HG02981 (cell line): ENCODE measurements around the gene HIP1R.

Experiments used
- ATAC-seq: cut with Tn5 transposase; IDR thresholded peaks from one replicate; pipeline ENCODE4 v1.9.1; 2021; ENCODE audit warnings: mild to moderate bottlenecking, moderate library complexity; ENCODE audit not compliant: unreplicated experiment

The HIP1R gene

DNA sequence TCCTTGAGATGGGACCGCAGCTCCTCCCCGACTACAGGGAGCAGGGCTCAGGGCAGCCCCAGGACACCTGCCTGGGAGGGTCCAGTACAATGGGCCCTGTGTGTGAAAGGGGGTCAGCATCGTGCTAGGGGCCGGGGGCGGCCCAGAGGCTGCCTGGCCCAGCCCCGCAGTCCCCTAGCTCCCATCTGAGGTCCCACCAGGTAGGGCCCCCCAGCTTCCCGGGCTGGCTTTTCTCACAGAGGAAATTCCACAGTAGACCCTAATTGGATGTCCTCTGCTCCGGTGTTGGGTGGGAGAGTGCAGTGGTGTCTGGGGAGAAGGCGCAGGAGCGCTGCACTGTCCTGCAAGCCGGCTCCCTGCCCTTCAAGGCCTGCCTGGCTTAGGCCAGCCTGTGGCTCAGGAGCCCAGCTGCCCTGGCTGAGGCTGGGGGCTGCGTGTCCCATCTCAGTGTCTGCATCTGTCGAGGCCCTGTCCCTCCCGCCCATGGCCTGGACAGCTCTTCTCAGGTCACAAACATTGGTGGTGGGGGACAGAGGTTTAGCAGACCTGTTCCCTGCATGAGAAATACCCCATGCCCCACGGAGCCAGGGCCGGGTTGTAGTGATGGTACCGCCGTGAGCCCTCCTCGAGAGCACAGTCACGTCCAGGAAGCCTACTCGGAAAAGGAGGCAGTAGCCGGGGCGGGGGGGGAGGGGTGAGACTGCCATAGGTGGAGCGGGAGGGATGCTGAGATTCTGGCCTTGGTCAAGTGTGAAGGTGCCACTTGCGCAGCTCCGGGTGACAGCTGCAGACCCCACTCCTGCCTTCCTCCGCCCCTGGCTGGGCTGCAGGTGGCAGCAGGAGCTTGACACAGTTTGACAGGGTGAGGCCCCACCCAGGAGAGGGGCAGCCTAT lies 11.6 kb downstream of the HIP1R start:
- no peak for ATAC-seq

- ATAC-seq: no peak
Observed at GRCh38 chr12:122847516-122847836, 12.2 kb downstream of the HIP1R start.

DNA sequence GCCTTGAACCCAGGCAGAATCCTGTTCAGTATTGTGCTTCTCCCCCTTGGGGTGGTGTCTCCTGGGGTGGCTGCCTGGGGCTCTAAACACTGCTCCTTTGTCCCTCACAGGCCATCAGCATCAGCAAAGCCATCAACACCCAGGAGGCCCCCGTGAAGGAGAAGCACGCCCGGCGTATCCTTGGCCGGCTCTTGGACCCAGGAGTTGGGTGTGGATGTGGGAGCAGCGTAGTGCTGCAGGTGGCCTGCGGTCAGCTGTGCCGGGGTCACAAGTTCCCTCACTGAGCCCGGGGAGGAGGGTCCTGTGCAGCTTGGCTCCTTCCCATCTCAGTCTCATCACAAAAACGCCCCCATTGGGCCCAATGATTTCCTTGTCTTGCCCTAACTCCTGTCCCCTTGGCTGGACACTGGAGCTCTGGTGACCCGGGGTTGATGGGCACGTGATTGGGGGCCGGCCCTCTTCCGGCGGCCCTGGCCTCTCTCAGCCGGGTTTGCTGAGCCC lies 12.7 kb downstream of the HIP1R start:
- ATAC-seq: no peak

DNA sequence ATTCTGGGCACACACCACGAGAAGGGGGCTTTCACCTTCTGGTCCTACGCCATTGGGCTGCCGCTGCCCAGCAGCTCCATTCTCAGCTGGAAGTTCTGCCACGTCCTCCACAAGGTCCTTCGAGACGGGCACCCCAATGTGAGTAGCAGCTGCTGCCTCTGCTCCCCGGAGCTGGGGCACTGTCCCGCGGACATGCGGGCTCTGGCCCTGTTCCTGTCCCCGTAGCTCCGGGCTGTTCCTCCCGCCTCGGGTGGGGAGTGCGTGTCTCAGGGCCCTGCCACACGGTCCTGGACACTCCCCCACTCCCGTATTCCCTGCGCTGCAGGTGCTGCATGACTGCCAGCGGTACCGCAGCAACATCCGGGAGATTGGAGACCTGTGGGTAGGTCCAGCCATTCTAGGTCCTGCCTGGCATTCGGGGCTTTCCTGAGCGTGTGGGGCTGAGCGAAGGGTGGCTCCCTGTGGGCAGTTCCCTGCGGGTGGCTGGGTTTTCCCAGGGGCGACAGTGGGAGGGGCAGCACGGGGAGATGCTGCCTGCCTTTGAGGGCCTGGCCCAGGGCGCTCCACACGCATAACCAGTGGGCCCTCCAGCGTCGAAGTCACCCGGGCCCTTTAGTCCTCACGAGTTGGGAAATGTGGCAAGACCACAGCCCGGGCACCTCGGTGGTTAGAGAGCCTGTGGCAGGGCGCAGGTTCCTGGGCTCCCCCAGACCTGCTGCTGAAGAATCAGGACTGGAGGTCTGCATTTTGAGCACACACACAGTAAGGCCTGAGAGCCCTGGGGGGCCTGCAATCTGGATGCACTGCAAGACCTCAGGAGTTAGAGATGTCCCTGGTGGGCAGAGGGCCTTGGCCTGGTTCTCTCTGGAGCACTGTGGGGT lies 13.5 kb downstream of the HIP1R start:
- no peak for ATAC-seq

DNA sequence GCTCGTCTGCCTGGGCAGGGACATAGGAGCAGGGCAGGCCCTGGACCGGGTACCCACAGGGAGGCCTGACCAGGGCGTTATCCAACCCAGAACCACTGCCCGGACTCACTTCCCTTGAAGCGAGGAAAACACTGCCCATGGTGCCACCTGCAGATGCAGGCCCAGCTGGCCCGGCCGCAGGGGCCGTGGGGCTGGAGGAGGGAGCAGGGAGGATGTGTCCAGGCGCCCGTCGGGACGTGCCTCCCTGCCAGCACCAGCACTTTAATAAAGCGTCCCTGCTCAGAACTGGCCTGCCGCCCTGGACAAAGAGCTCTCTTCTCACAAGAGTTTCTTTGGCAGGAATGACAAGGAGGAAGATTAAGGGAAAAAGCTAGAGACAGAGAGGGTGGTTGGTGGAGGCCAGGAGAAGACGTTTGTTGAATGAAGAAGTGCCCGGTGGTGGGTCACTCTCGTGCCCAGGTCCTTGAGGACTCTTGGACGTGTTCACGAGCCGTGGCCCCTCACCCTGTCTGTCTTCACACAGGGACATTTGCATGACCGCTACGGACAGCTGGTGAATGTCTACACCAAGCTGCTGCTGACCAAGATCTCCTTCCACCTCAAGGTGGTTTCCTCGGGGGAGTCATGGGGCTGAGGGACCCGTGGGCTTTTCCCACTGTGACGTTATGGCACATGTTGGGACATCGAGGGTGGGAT lies 14.2 kb downstream of the HIP1R start:
- no peak for ATAC-seq

DNA sequence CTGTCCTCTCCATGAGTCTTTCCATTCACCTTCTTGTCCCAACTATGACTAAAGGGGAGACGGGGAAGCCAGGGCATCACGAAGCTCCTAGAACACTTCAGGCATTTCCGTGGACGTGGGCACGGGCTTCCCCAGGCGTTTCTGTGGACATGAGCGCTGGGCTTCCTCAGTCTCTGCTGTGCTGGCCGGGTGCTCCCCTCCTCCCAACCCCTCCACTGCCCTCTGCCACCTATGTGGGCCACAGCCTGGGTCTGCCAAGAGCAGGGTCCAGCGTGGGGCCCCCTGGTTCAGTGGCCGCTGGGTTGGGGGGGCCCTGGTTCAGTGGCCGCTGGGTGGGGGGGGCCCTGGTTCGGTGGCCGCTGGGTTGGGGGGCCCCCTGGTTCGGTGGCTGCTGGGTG lies 14.8 kb downstream of the HIP1R start:
- no peak for ATAC-seq

DNA sequence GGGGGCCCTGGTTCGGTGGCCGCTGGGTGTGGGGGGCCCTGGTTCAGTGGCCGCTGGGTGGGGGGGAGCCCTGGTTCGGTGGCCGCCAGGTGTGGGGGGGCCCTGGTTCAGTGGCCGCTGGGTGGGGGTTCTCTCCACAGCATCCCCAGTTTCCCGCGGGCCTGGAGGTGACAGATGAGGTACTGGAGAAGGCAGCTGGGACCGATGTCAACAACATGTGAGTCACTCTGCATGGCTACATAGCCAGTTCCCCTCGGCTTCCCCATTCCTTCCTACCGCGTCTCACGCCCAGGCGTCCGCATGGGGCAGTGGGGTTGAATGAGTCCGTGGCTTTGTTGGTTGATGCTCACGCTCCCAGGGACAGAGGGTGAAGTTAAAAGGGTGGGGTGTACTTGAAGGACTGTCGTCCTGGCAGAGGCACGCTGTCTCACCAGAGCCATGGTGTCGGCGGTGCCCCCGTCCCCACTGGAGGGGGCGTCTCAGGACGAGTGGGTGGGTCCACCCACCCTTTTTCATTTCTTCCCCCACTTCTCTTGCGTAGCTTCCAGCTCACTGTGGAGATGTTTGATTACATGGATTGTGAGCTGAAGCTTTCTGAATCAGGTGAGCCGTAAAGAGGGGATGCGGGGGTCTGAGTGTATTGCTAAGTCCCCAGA lies 15.6 kb downstream of the HIP1R start:
- ATAC-seq: no peak

GRCh38 chr12:122851820-122852219 lies 16.6 kb downstream of the HIP1R start:
- ATAC-seq: no peak

DNA sequence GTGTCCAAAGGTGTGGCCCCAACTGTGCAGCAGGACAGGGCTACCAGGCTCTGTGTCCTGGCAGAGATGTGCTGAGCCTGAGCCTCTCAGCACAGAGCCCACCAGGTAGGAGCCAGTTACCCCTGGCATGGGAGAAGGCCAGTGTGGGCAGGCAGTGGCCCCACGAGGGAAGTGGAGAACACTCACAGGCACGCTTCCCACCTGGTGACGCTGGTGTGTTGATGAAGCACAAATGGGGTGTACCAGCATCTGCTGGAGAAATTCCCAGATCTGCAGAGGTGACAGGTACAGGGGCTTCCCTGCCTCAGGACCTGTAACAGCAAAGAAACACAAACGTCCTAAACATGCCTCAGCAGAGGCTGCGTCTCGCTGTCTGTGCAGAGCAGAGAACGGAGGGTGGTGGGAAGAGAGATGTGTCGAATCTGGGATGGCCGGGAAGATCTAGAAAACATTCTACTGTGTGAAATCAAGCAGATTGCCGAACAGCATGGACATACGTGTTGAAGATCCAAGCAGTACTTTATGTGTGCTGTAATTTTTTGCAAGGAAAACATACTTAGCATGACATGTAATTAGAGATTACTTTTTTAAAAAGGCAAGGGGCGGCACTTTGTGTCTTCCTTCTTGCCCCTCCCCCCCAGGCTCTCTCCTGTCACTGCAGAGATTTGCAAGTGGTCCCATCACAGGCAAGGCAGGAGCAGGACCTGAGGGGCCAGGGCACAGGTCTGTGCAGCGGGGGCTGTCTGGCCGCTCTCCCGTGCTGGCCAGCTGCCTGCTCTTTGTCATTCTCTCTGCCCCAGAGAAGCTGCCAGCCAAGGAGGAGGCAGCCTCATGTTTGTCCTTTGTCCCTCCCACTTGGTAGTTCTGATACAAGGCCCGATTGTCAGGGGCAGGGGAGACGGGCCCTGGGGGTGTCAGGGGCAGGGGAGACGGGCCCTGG lies 17.3 kb downstream of the HIP1R start:
- ATAC-seq: no peak

DNA sequence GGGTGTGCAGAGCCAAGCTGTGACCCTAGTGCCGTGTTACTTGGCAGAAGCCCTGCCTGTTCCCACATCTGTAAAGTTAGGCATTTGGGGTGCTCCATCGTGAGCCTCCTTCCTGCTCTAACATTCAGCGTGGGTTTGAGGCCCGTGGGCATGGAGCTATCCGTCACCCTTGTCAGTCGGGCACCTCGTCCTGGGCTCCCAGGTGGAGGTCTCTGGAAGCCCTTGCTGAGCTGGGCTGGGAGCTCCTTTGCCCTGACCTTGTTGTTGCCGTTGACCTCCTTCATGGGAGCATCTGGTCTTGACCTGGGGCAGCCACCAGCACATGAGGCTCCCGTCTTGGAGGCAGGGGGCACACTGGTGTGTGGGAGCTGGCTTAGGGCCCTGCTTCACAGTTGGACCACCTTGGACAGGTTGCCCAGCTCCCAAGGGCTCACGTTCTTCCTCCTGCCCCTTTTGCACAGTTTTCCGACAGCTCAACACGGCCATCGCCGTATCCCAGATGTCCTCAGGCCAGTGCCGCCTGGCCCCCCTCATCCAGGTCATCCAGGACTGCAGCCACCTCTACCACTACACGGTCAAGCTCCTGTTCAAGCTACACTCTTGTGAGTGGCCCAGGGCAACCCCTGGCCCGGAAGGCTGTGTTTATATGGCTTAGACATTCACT lies 18.5 kb downstream of the HIP1R start:
- ATAC-seq: no peak

DNA sequence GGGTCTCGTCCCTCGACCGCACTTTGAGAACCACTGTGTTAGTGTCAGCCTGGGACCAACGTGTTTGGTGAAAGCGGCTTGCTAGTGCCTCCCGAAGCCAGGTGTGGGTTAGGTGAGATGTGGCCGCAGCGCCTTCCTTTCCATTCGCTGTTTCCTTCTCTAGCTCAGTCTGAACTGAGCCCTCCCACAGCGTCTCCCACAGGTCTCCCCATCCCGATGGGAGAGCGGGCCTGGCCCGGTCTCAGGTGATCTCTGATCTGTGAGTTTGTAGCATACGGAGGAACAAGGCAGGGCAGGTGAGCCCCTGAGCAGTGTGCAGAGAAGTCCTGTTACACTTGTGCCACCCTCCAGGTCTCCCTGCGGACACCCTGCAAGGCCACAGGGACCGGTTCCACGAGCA lies 19.3 kb downstream of the HIP1R start:
- no peak for ATAC-seq

GRCh38 chr12:122855071-122855829 lies 20.0 kb downstream of the HIP1R start:
- no peak for ATAC-seq

DNA sequence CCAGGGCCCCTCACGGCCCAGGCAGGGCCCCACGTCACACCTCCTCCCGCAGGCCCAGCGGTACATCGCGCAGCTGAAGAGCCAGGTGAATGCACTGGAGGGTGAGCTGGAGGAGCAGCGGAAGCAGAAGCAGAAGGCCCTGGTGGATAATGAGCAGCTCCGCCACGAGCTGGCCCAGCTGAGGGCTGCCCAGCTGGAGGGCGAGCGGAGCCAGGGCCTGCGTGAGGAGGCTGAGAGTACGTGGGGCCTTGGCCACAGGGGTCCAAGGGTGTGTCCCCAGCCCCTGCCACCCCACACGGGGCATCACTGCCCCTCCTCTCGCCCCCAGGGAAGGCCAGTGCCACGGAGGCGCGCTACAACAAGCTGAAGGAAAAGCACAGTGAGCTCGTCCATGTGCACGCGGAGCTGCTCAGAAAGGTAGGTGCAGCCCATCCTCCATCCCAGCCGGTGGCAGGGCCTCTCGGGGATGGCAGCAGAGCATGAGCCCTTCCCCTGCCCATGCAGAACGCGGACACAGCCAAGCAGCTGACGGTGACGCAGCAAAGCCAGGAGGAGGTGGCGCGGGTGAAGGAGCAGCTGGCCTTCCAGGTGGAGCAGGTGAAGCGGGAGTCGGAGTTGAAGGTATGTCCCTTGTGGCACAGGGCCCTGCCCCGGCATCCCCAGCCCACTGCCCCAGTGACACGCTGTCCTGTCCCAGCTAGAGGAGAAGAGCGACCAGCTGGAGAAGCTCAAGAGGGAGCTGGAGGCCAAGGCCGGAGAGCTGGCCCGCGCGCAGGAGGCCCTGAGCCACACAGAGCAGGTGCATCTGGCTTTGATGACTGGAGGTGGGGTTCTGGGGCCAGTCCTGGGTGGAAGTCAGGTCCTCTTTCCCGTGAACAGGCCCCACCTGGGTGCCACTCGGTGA lies 20.9 kb downstream of the HIP1R start:
- ATAC-seq: no peak

GRCh38 chr12:122856999-122857671 lies 21.9 kb downstream of the HIP1R start:
- no peak for ATAC-seq

DNA sequence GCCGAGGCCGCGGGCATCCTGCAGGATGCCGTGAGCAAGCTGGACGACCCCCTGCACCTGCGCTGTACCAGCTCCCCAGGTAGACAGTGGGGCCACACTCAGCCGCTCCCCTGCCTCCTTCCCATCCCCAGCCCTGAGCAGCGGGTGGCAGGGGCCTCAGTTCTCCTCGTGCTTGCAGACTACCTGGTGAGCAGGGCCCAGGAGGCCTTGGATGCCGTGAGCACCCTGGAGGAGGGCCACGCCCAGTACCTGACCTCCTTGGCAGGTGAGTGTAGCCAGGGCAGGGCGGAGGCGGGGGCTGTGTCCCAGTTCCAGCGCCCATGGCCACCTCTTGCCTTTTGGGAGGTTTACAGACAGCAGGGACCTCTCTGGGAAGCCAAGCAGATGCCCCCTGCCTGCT lies 22.9 kb downstream of the HIP1R start:
- ATAC-seq: no peak

- ATAC-seq: no peak
Observed at GRCh38 chr12:122858591-122859302, 23.5 kb downstream of the HIP1R start.
